K562 (cell line): ENCODE data around the gene SEC14L3. TPM values are rescaled to one million over a fixed set of nuclear protein-coding genes. Genes with fewer than 3 reads are reported as not detected.
A peak's percentile ranks its signal among the peaks of the same experiment; 100 is the strongest.

Experiments
- ATF1 ChIP-seq, 2 experiments: fragments of 450-650 bp in 1 of 2; IDR thresholded peaks; 2 replicates each; pipeline ENCODE4 v1.6.1; 2016; ENCODE audit warnings: missing compliant biosample characterization in 1 of 2, missing genetic modification characterization in 1 of 2
- BCOR ChIP-seq: fragments of 450-650 bp; IDR thresholded peaks from 2 replicates; pipeline ENCODE4 v1.6.1; 2016
- CBFA2T3 ChIP-seq: fragments of 450-650 bp; IDR thresholded peaks from 2 replicates; pipeline ENCODE4 v1.6.1; 2017
- CEBPB ChIP-seq: fragments of 450-650 bp; IDR thresholded peaks from 2 replicates; pipeline ENCODE4 v1.6.1; 2016; ENCODE audit warnings: missing genetic modification characterization, missing compliant biosample characterization
- CHD1 ChIP-seq: fragments of 200-600 bp; sonication (generic); IDR thresholded peaks from one replicate; pipeline ENCODE4 v1.6.1; 2012; ENCODE audit warnings: mild to moderate bottlenecking, moderate library complexity, low read length, inconsistent platforms
- CREM ChIP-seq: IDR thresholded peaks from 2 replicates; pipeline ENCODE4 v1.6.1; 2014; ENCODE audit warnings: antibody characterized with exemption, low read depth
- CXXC5 ChIP-seq: fragments of 250-450 bp; sonication (Bioruptor Pico); IDR thresholded peaks from 2 replicates; pipeline ENCODE4 v1.8.0; 2022; ENCODE audit warnings: inconsistent platforms, mild to moderate bottlenecking, moderate library complexity
- DACH1 ChIP-seq: fragments of 450-650 bp; IDR thresholded peaks from 2 replicates; pipeline ENCODE4 v1.6.1; 2018; ENCODE audit not compliant: partially characterized antibody
- E2F3 ChIP-seq: fragments of 250-450 bp; sonication (Bioruptor Pico); IDR thresholded peaks from 2 replicates; pipeline ENCODE4 v1.4.0; 2020; ENCODE audit warnings: mild to moderate bottlenecking
- EWSR1 ChIP-seq: fragments of 450-650 bp; IDR thresholded peaks from 2 replicates; pipeline ENCODE4 v1.6.1; 2018; ENCODE audit warnings: borderline replicate concordance, mild to moderate bottlenecking, low read depth, moderate library complexity; ENCODE audit not compliant: partially characterized antibody
- MXI1 ChIP-seq: IDR thresholded peaks from 2 replicates; pipeline ENCODE4 v1.6.1; 2011; ENCODE audit warnings: low read depth, mild to moderate bottlenecking, improper control_type of control experiment, low read length
- SRSF7 ChIP-seq: fragments of 200-400 bp; formaldehyde crosslinking; optimal IDR thresholded peaks from 2 replicates; pipeline ENCODE3; 2017; ENCODE audit warnings: mild to moderate bottlenecking, low read depth, low read length
- TAF9B ChIP-seq: fragments of 450-650 bp; IDR thresholded peaks from 2 replicates; pipeline ENCODE4 v1.6.1; 2018; ENCODE audit warnings: mild to moderate bottlenecking; ENCODE audit not compliant: partially characterized antibody
- TAL1 ChIP-seq: fragments of 450-650 bp; IDR thresholded peaks from 2 replicates; pipeline ENCODE4 v1.6.1; 2016; ENCODE audit warnings: mild to moderate bottlenecking
- TCF7 ChIP-seq: sonication (generic); IDR thresholded peaks from 2 replicates; pipeline ENCODE4 v1.6.1; 2016; ENCODE audit warnings: antibody characterized with exemption, borderline replicate concordance
- ZNF184 ChIP-seq: sonication (generic); formaldehyde crosslinking; IDR thresholded peaks from 2 replicates; pipeline ENCODE4 v1.5.0; 2020; ENCODE audit warnings: missing genetic modification reagents
- polyA plus RNA-seq, 8 experiments: library from polyadenylated mRNA; depleted of rRNA in 4 of 8; stranded (reverse) in 5 of 8; unstranded in 3 of 8; fragments of >200 nt; fragmentation: Nextera tagmentation in 2 of 8; fragmentation: Illumina TruSeq in 1 of 8; extraction: Ambion mirVana in 2 of 8; extraction: Trizol in 1 of 8; gene quantifications; 2 replicates each; pipeline versions ENCODE4 v1.2.1 to v1.2.3, GENCODE V29; 2011 to 2014; ENCODE audit warnings: inconsistent platforms in 1 of 8, missing spikeins in 1 of 8
- total RNA-seq, 7 experiments: library from RNA; depleted of rRNA in 6 of 7; stranded (reverse); fragments of >200 nt in 6 of 7; fragmentation: Illumina TruSeq in 2 of 7; extraction: Trizol in 2 of 7; gene quantifications; 2 replicates each; pipeline versions ENCODE4 v1.2.1 to v1.2.3, GENCODE V29; 2011 to 2021; ENCODE audit warnings: low replicate concordance in 1 of 7
- TF ChIP-seq, protein P1 (sequence below): fragments of 250-450 bp; sonication (Bioruptor Pico); IDR thresholded peaks from 2 replicates; pipeline ENCODE4 v1.5.0; 2021; ENCODE audit warnings: mild to moderate bottlenecking, moderate library complexity
- TF ChIP-seq, protein P2 (sequence below): fragments of 250-450 bp; sonication (Bioruptor Pico); IDR thresholded peaks from 2 replicates; pipeline ENCODE4 v1.6.1; 2021; ENCODE audit warnings: mild to moderate bottlenecking
- TF ChIP-seq, protein P3 (sequence below): fragments of 450-650 bp; formaldehyde crosslinking; IDR thresholded peaks from 2 replicates; pipeline ENCODE4 v1.4.0; 2020; ENCODE audit warnings: mild to moderate bottlenecking, mixed read lengths
- TF ChIP-seq, protein P4 (sequence below): fragments of 450-650 bp; IDR thresholded peaks from 2 replicates; pipeline ENCODE4 v1.6.1; 2016; ENCODE audit warnings: borderline replicate concordance
- TF ChIP-seq, protein P5 (sequence below): sonication (generic); IDR thresholded peaks from 2 replicates; pipeline ENCODE4 v1.6.1; 2016

Gene SEC14L3
- total and polyA plus RNA-seq, 9 of the 15 experiments (the other 6 are each of a cell fraction or from before 2014, with no cell fraction given), result not detected

DNA sequence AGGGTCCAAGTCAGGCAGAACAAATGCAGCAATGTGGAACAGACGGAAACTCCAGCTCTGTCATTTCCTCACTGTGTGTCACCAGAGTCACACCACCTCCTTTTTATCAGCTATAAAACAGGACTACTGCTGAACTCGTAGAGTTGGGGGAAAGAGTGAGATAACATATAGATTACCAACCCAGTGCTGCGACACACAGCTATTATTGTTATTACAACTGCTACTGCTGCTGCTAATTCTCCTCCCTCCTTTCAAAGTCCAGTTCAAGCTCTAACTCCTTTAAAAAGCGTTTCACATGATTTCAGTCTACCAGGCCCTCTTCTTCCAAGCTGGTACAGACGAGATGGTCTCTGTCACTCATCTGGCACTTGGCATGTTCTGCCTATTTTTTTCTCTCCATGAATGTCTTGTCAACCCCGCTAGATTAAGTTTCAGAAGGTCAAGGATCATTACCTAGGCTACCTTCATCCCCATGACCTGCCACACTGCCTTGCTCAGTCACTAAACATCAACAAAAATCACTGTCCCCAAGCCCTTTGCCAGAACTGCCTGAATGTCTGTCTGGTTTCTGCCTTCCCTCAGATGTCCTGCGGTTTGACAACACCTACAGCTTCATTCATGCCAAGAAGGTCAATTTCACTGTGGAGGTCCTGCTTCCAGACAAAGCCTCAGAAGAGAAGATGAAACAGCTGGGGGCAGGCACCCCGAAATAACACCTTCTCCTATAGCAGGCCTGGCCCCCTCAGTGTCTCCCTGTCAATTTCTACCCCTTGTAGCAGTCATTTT, 49.9 kb downstream of the SEC14L3 start (continued):
- TF ChIP-seq TAL1, result peak; percentile 84
- TF ChIP-seq DACH1, result peak; percentile 35
- TF ChIP-seq, protein P1, sequence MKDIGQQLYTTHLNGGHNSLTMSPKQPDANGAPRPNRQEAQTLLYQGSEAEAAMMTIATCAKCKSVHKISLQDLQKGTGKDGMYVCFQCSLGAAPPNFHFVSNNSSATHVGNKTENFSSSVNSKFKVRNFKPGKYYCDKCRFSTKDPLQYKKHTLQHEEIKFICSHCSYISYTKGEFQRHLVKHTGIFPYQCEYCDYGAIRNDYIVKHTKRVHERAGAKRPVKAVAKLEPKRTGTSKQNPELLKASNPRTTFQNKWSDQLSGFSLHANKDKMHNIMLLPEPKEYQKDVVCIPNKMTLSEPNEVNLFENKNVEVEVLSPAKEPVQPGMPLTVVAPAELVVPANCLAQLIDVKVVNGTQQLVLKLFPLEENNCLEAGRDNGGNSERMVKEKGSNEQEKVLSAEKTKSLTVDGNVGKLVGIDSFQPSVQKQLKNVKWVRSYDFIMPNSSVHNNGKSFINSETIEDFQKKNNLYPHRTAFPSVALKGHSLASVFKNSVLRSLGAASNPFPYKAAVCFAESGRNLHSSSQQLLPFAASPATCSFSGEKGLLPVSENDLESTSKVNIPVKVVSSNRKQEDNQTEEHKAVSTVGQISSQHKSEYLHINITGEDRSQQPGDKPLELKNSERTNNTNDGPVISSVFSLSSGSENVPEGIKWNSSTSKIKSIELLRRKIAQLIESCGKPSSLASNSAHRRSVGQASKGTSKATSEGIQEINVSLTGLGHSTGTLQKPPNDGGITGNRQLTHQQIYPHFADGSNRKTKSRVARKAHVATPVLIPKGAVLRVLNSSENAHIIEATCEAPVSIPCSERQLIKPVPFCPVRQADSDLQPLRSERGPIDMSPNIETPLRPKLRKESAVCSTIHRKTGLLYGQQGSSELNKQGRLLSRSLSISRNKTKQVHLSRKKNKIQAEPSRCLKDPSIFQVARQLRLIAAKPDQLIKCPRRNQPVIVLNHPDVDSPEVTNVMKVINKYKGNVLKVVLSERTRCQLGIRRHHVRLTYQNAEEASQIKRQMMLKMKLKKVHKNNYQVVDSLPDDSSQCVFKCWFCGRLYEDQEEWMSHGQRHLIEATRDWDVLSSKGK (CRISPR knock-in tag), result no peak
- TF ChIP-seq, protein P2, sequence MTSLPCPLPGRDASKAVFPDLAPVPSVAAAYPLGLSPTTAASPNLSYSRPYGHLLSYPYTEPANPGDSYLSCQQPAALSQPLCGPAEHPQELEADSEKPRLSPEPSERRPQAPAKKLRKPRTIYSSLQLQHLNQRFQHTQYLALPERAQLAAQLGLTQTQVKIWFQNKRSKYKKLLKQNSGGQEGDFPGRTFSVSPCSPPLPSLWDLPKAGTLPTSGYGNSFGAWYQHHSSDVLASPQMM, result no peak
- no peak for TF ChIP-seq MXI1
- peak; percentile 48; the same call in 1 of the 2 replicates for TF ChIP-seq BCOR
- TF ChIP-seq, protein P3, sequence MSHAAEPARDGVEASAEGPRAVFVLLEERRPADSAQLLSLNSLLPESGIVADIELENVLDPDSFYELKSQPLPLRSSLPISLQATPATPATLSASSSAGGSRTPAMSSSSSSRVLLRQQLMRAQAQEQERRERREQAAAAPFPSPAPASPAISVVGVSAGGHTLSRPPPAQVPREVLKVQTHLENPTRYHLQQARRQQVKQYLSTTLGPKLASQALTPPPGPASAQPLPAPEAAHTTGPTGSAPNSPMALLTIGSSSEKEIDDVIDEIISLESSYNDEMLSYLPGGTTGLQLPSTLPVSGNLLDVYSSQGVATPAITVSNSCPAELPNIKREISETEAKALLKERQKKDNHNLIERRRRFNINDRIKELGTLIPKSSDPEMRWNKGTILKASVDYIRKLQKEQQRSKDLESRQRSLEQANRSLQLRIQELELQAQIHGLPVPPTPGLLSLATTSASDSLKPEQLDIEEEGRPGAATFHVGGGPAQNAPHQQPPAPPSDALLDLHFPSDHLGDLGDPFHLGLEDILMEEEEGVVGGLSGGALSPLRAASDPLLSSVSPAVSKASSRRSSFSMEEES (CRISPR knock-in tag), result no peak
- peak; percentile 92 for TF ChIP-seq CBFA2T3
- TF ChIP-seq SRSF7, result no peak
- TF ChIP-seq CREM, result peak; percentile 70; the same call in 1 of the 2 replicates
- no peak for TF ChIP-seq ZNF184 (CRISPR knock-in tag)
- TF ChIP-seq, protein P4, sequence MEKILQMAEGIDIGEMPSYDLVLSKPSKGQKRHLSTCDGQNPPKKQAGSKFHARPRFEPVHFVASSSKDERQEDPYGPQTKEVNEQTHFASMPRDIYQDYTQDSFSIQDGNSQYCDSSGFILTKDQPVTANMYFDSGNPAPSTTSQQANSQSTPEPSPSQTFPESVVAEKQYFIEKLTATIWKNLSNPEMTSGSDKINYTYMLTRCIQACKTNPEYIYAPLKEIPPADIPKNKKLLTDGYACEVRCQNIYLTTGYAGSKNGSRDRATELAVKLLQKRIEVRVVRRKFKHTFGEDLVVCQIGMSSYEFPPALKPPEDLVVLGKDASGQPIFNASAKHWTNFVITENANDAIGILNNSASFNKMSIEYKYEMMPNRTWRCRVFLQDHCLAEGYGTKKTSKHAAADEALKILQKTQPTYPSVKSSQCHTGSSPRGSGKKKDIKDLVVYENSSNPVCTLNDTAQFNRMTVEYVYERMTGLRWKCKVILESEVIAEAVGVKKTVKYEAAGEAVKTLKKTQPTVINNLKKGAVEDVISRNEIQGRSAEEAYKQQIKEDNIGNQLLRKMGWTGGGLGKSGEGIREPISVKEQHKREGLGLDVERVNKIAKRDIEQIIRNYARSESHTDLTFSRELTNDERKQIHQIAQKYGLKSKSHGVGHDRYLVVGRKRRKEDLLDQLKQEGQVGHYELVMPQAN, result no peak
- no peak for TF ChIP-seq E2F3 (CRISPR knock-in tag)
- TF ChIP-seq ATF1 (CRISPR knock-in tag; IDR thresholded peaks at IDR 0.05), result no peak
- peak; percentile 59 for TF ChIP-seq ATF1 (tag; IDR thresholded peaks at IDR 0.05)
- TF ChIP-seq, protein P5, sequence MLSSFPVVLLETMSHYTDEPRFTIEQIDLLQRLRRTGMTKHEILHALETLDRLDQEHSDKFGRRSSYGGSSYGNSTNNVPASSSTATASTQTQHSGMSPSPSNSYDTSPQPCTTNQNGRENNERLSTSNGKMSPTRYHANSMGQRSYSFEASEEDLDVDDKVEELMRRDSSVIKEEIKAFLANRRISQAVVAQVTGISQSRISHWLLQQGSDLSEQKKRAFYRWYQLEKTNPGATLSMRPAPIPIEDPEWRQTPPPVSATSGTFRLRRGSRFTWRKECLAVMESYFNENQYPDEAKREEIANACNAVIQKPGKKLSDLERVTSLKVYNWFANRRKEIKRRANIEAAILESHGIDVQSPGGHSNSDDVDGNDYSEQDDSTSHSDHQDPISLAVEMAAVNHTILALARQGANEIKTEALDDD, result peak; percentile 97
- TF ChIP-seq CHD1, result no peak
- TF ChIP-seq EWSR1, result no peak
- peak; percentile 47 for TF ChIP-seq TAF9B
- peak; percentile 24; the same call in 1 of the 2 replicates for TF ChIP-seq CEBPB (tag)
- peak; percentile 66 for TF ChIP-seq CXXC5 (CRISPR knock-in tag)
- TF ChIP-seq TCF7, result no peak
